ENCODE data around the gene SLC12A3.

DNA sequence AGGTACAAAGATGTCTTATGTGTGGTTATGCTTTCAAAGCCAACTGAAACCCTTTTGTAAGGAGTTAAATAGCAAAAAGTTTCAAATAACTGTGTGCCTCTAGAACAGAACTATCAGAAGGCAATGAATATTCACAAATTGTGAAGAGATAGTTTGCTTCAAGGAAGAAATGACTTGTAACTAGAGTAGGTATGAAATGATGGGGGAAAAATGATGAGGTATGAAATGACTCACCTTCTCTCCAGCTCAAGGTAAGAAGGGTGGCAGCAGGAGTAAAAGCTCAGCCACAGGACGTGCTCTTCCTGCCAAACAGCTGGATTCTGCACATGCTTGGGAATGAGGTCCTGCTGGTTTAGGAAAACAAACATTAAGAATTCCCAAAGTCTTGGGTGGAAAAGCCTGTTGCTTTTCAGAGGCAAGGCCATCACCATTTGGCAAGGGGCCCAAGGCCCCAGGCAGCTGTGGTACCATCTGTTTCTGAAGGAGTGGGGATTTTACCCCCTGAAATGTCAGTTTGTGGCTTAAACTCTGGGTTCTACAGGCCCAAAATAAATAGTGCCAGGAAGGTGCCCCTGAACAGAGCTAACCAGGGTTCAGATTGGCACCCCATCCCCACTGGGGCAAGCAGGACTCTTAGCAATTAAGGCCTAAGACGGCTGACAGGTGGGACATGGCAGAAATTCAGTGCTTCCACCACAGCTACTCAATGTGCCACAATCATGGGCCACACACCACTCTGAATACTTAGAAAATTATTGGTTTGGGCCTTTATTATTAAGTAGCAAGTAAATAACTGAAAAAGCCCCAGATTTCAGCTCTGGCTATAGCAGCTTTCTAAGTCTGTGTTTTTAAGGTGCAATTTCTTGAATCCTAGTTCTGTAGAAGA lies 80.2 kb downstream of the SLC12A3 start:
- TF ChIP-seq ZNF274 (IDR thresholded peaks at IDR 0.05; ENCODE audit: low read depth, low read length) (no peak), YY1 (IDR thresholded peaks at IDR 0.05; ENCODE audit: insufficient read depth, insufficient read length) (no peak)
